ENCODE results near the gene HESX1. TPM values are rescaled to one million over a fixed set of nuclear protein-coding genes. Genes with fewer than 3 reads are reported as not detected.

HESX1 gene
- total RNA-seq, 4 donors from 2014 or later = not detected

DNA sequence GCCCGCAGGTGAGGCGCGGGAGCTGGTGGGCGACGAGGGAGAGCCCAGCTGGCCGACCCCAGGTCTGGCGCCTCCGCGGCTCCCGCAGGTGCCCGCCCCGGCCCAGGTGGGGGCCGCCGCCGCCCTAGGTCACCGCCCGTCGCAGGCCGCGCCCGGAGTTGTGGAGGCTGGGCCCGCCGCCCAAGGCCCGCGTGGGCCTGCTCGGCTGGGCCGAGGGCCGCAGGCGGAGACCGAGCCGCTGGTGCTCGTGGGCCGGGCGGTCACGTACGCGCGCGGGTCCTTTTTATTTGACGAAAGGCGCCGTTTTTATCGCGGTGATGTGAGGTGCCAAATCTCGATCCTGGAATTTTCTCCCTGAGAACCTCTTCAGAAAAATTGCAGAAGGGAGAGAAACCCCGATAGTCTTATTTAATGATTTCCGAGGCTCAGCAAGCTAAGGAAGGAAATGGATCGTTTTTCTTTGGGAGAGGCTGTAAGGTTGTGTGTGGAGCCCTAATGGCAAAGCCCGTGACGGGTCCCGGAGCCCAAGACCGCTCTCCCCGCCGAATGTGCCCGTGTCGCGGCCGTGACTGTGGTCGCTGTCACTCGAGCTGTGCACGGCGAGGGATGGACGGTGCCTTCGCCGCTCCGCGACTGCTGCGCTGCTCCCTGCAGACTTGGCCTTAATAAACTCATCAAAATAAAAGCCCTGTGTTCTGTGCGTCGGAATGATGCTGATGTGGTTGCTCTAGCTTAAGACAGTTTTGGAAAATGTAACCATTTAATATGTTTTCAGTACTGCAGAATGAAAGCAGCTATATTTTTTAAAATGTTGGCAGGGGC lies 28.4 kb upstream of the HESX1 start:
- intact Hi-C loops (cut with DNase I; ENCODE audit: low total_unique reads) = loop anchor here (10.0 kb wide), 1 partner anchor 63 kb away; the partner anchor contains the start of gene IL17RD
- no peaks in the 10 kb centered on the region for H3K36me3 ChIP-seq
- peak overlapping the region; percentile 87 to 95 for H3K27ac ChIP-seq
- H3K4me3 ChIP-seq = peak overlapping the region; percentile 62 to 94
- no peaks in the 10 kb centered on the region for H3K9me3 ChIP-seq
- peaks cover 0 to 10% of the 10 kb centered on the region in 2 donors for H3K4me1 ChIP-seq
- no peaks in the 10 kb centered on the region for H3K27me3 ChIP-seq
- TF ChIP-seq, protein P1, sequence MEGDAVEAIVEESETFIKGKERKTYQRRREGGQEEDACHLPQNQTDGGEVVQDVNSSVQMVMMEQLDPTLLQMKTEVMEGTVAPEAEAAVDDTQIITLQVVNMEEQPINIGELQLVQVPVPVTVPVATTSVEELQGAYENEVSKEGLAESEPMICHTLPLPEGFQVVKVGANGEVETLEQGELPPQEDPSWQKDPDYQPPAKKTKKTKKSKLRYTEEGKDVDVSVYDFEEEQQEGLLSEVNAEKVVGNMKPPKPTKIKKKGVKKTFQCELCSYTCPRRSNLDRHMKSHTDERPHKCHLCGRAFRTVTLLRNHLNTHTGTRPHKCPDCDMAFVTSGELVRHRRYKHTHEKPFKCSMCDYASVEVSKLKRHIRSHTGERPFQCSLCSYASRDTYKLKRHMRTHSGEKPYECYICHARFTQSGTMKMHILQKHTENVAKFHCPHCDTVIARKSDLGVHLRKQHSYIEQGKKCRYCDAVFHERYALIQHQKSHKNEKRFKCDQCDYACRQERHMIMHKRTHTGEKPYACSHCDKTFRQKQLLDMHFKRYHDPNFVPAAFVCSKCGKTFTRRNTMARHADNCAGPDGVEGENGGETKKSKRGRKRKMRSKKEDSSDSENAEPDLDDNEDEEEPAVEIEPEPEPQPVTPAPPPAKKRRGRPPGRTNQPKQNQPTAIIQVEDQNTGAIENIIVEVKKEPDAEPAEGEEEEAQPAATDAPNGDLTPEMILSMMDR (IDR thresholded peaks at IDR 0.05) = no peak
- TF ChIP-seq POLR2A (IDR thresholded peaks at IDR 0.05) = no peak
- peak; percentile 33 to 42 for DNase-seq

DNA sequence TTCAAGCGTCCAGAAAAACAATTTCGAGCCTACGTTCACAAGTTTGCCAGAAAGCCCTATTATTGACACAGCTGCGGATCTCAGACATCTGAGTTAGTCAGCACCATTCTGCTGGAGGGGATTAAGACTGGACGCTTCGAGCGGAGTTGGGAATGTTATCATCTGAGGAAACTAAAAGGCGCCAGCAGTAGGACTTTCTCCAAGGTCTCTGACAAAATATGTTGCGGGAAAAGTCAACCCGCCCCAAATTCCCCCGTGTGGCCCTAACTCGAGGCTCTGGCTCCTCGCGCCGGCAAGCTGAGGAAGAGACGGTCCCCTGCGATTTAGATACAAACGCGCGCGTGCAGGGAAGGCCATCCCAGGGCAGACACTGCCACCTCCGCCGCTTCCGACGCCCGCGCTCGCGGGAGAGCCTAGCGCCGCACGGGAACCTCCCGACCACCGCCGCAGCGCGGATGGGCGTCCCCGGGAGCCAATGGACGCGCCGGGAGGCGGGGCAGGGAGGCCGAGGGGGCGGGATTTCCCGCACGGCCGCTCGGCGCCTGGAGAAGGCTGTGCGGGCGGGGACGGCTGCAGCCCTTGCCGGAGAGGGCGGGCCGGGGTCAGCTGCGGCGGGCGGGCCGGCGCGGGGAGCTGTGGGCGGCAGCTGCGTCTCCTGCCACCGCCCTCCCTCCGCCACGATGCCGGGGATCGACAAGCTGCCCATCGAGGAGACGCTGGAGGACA lies 27.6 kb upstream of the HESX1 start, which contains the start of gene APPL1:
APPL1 (plus strand) TSS at position 526 of the 726 bp plus-strand sequence; CDS start at position 681, 155 bp downstream.
- intact Hi-C loops (cut with DNase I; ENCODE audit: low total_unique reads) = loop anchor here (10.0 kb wide), 1 partner anchor 63 kb away; the partner anchor contains the start of gene IL17RD
- Histone ChIP-seq H3K4me3 (peak within 1 kb of the TSS; percentile 62 to 94), H3K36me3 (no peaks in the 10 kb centered on the region), H3K27me3 (no peaks in the 10 kb centered on the region), H3K9me3 (no peaks in the 10 kb centered on the region), H3K27ac (peak within 1 kb of the TSS; percentile 87 to 95), H3K4me1 (peaks cover 0 to 10% of the 10 kb centered on the region in 2 donors)
- DNase-seq = peak; percentile 88 to 95
- peak; percentile 81 to 91 for TF ChIP-seq POLR2A (IDR thresholded peaks at IDR 0.05)
- TF ChIP-seq, protein P1 (IDR thresholded peaks at IDR 0.05) = no peak

DNA sequence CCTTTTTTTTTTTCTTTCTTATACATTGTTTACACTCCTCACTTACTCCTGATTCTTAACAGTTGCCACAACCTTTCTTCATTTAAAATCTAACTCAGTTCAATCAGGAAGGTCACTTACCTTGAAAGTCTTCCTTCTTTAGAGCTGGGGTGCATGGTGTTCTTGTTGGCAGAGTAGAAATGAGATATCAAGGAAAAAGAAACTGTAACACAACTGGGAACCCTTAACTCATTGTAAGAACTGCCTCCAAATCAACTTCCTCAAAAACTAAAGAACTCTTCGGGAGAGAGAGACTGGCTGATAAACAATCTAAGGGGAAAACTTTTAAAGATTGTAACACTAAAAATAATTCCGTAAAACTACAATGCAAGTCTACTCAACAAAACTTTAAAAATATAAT lies 26.4 kb upstream of the HESX1 start:
- no peak for TF ChIP-seq POLR2A (IDR thresholded peaks at IDR 0.05)
- TF ChIP-seq, protein P1 (IDR thresholded peaks at IDR 0.05) = no peak
- intact Hi-C loops (cut with DNase I; ENCODE audit: low total_unique reads) = loop anchor here (10.0 kb wide), 1 partner anchor 61 kb away; the partner anchor contains the start of gene IL17RD
- H3K27ac ChIP-seq = no peak overlapping the region

DNA sequence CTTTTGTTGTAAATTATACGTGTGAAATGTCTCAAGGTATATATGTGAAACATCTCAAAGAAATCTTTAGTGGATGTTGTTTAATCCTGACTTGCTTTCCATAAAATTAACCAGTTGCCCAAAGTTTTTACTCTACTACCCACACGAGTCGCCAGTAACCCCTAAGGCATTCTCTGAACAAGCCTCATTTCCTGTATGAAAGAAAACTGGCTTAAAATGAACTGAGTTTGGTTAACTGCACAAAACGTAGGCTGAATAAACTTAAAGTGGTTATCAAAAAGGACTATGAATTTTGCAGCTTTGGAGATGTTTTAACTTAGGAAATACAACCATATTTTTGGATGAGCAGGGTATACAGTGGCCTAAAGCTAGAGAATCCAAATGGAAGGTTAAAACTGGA lies 25.1 kb upstream of the HESX1 start:
- no peak for DNase-seq
- Histone ChIP-seq H3K4me3 (no peak overlapping the region), H3K27me3 (no peaks in the 10 kb centered on the region), H3K9me3 (no peaks in the 10 kb centered on the region), H3K4me1 (peaks cover 0 to 6% of the 10 kb centered on the region in 2 donors), H3K27ac (no peak overlapping the region), H3K36me3 (no peaks in the 10 kb centered on the region)
- TF ChIP-seq, protein P1 (IDR thresholded peaks at IDR 0.05) = no peak
- no peak for TF ChIP-seq POLR2A (IDR thresholded peaks at IDR 0.05)
- intact Hi-C loops (cut with DNase I; ENCODE audit: low total_unique reads) = loop anchor here (5.0 to 10.0 kb wide), 2 partner anchors 60 to 128 kb away; partner anchors contain the start of gene IL17RD

More for the DNA sequence above, 26.4 kb upstream of the HESX1 start:
- H3K4me1 ChIP-seq = peaks cover 0 to 10% of the 10 kb centered on the region in 2 donors
- no peaks in the 10 kb centered on the region for H3K9me3 ChIP-seq
- no peaks in the 10 kb centered on the region for H3K36me3 ChIP-seq
- no peak for DNase-seq
- H3K27me3 ChIP-seq = no peaks in the 10 kb centered on the region
- H3K4me3 ChIP-seq = no peak overlapping the region

Data from uterus (tissue), 4 donors.